ENCODE data around the gene TNFRSF18.

Gene TNFRSF18

GRCh38 chr1:1210726-1211540 is 4.5 kb upstream of the TNFRSF18 start:
- no peak for DNase-seq

- DNase-seq = no peak
Observed at GRCh38 chr1:1208713-1209433, 2.5 kb upstream of the TNFRSF18 start.

GRCh38 chr1:1207571-1207892 is 1.1 kb upstream of the TNFRSF18 start:
- no peak for DNase-seq

- DNase-seq = no peak
Observed at GRCh38 chr1:1206966-1207531, 657 bp upstream of the TNFRSF18 start.

GRCh38 chr1:1205769-1206375 is 520 bp downstream of the TNFRSF18 start:
- no peak for DNase-seq

GRCh38 chr1:1204998-1205768 is 1.2 kb downstream of the TNFRSF18 start:
- no peak for DNase-seq

- no peak for DNase-seq
Observed at GRCh38 chr1:1204425-1204920, 1.9 kb downstream of the TNFRSF18 start.

- DNase-seq = no peak
Observed at GRCh38 chr1:1203561-1204424, 2.6 kb downstream of the TNFRSF18 start.

- DNase-seq = no peak
Observed at GRCh38 chr1:1202831-1203560, 3.4 kb downstream of the TNFRSF18 start.

GRCh38 chr1:1200876-1201810 is 5.2 kb downstream of the TNFRSF18 start:
- peak; percentile 75 to 84 (median 76) for DNase-seq

- no peak for DNase-seq
Observed at GRCh38 chr1:1199961-1200875, 6.2 kb downstream of the TNFRSF18 start.

GRCh38 chr1:1199141-1199960 is 7.0 kb downstream of the TNFRSF18 start:
- DNase-seq = no peak

GRCh38 chr1:1198423-1199140 is 7.8 kb downstream of the TNFRSF18 start:
- no peak for DNase-seq

- DNase-seq = no peak
Observed at GRCh38 chr1:1197551-1198422, 8.6 kb downstream of the TNFRSF18 start.

GRCh38 chr1:1197188-1197500 is 9.2 kb downstream of the TNFRSF18 start:
- no peak for DNase-seq

Measured in activated CD4-positive, CD25-positive, alpha-beta regulatory T cell (primary cell).